ENCODE results near the gene MX2. TPM values are rescaled to one million over a fixed set of nuclear protein-coding genes. Genes with fewer than 3 reads are reported as not detected.
A peak's percentile ranks its signal among the peaks of the same experiment; 100 is the strongest.
"Not testable (repeated sequence)": the region's sequence is repeated elsewhere in the genome, so short reads cannot be mapped to it uniquely, and the experiment has no call there.

MX2 gene
- polyA plus RNA-seq, 10 donors: 1.1 to 3.9 (median 1.7) TPM

- no peak for DNase-seq
Observed at GRCh38 chr21:41411449-41412089, 49.7 kb downstream of the MX2 start.

GRCh38 chr21:41417505-41417904, 55.7 kb downstream of the MX2 start:
- DNase-seq: not testable (repeated sequence)

- no peak for DNase-seq
Observed at GRCh38 chr21:41418393-41418792, 56.6 kb downstream of the MX2 start.

GRCh38 chr21:41418956-41419680, 57.3 kb downstream of the MX2 start:
- DNase-seq: peak in 1 of 3 donors; percentile 9

GRCh38 chr21:41419921-41420862, 58.4 kb downstream of the MX2 start:
- peak; percentile 93 to 95 (median 93) for DNase-seq

GRCh38 chr21:41420998-41421397, 59.2 kb downstream of the MX2 start:
- DNase-seq: not testable (repeated sequence)

- DNase-seq: no peak
Observed at GRCh38 chr21:41422546-41423304, 60.9 kb downstream of the MX2 start.

- DNase-seq: not testable (repeated sequence)
Observed at GRCh38 chr21:41423305-41423636, 61.4 kb downstream of the MX2 start.

GRCh38 chr21:41425588-41425953, 63.7 kb downstream of the MX2 start:
- no peak for DNase-seq

GRCh38 chr21:41425954-41426675, 64.3 kb downstream of the MX2 start, which contains the start of gene MX1:
Gene MX1, plus strand, starts transcription at chr21:41426239. Its CDS starts 5,832 bp downstream, at chr21:41432071.
- peak; percentile 20 to 72 (median 66) for DNase-seq

- DNase-seq: peak in 1 of 3 donors; percentile 50
Observed at GRCh38 chr21:41426676-41427404, 65.0 kb downstream of the MX2 start.

- no peak for DNase-seq
Observed at GRCh38 chr21:41427556-41427955, 65.7 kb downstream of the MX2 start.

GRCh38 chr21:41428311-41428710, 66.5 kb downstream of the MX2 start:
- no peak for DNase-seq

- DNase-seq: no peak
Observed at GRCh38 chr21:41428847-41429246, 67.0 kb downstream of the MX2 start.

- no peak for DNase-seq
Observed at GRCh38 chr21:41429305-41429704, 67.5 kb downstream of the MX2 start.

- no peak for DNase-seq
Observed at GRCh38 chr21:41429925-41430491, 68.2 kb downstream of the MX2 start.

- no peak for DNase-seq
Observed at GRCh38 chr21:41431788-41432548, 70.1 kb downstream of the MX2 start.

GRCh38 chr21:41432562-41433460, 71.0 kb downstream of the MX2 start:
- DNase-seq: no peak
